Measurements from ENCODE around the gene CTDSPL2.

CTDSPL2 gene

GRCh38 chr15:44426975-44427755 is at the start of gene CTDSPL2:
Gene CTDSPL2, plus strand, starts transcription at chr15:44427629. Its CDS starts 31,386 bp downstream, at chr15:44459015.
- peak; percentile 70 for TF ChIP-seq CTCF (IDR thresholded peaks at IDR 0.05)
- Histone ChIP-seq H3K36me3 (no peaks in the 10 kb centered on the region), H3K27ac (peak within 1 kb of the TSS; percentile 99), H3K4me3 (ENCODE audit: low read depth in 1 of 2, low read length in 1 of 2) (peak within 1 kb of the TSS; percentile 96 to 99), H3K9me3 (no peaks in the 10 kb centered on the region), H3K4me1 (ENCODE audit: control insufficient read depth in 1 of 2, insufficient read depth in 1 of 2, low read depth in 1 of 2, low read length in 1 of 2) (peaks cover 24 to 29% of the 10 kb centered on the region in 2 experiments), H3K27me3 (no peaks in the 10 kb centered on the region)

GRCh38 chr15:44381236-44381635 is 46.2 kb upstream of the CTDSPL2 start:
- no peaks in the 10 kb centered on the region for H3K9me3 ChIP-seq
- TF ChIP-seq CTCF (IDR thresholded peaks at IDR 0.05) = no peak
- H3K36me3 ChIP-seq = peaks cover 12% of the 10 kb centered on the region
- H3K4me1 ChIP-seq (ENCODE audit: control insufficient read depth in 1 of 2, insufficient read depth in 1 of 2, low read depth in 1 of 2, low read length in 1 of 2) = no peaks in the 10 kb centered on the region
- H3K27me3 ChIP-seq = no peaks in the 10 kb centered on the region
- H3K4me3 ChIP-seq (ENCODE audit: low read depth in 1 of 2, low read length in 1 of 2) = no peak overlapping the region
- no peak overlapping the region for H3K27ac ChIP-seq

DNA sequence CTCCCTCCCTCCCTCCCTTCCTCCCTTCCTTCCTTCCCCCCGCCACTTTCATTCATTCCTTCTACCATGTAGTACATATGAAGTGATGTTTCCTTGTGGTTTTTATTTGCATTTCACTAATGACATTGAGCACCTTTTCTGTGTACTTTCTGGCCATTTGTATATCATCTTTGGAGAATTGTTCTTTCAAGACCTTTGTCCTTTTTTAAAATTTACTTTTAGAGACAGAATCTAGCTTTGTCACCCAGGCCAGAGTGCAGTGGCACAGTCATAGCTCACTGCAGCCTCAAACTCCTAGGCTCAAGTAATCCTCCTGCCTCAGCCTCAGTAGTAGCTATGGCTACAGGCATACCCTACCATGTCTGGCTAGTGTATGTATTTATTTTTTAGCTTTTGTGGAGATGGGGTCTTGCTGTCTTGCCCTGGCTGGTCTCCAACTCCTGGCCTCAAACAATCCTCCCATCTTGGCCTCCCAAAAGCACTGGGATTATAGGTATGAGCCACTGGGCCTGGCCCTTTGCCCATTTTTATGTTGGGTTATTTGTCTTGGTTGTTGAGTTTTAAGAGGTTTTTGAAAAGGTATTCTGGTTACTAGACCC is 42.0 kb upstream of the CTDSPL2 start:
- peaks cover 15% of the 10 kb centered on the region for H3K36me3 ChIP-seq
- H3K4me3 ChIP-seq (ENCODE audit: low read depth in 1 of 2, low read length in 1 of 2) = no peak overlapping the region
- H3K9me3 ChIP-seq = no peaks in the 10 kb centered on the region
- no peaks in the 10 kb centered on the region for H3K27me3 ChIP-seq
- no peak overlapping the region for H3K27ac ChIP-seq
- H3K4me1 ChIP-seq (ENCODE audit: control insufficient read depth in 1 of 2, insufficient read depth in 1 of 2, low read depth in 1 of 2, low read length in 1 of 2) = no peaks in the 10 kb centered on the region
- TF ChIP-seq CTCF (IDR thresholded peaks at IDR 0.05) = no peak

- H3K27me3 ChIP-seq = no peaks in the 10 kb centered on the region
- H3K4me3 ChIP-seq (ENCODE audit: low read depth in 1 of 2, low read length in 1 of 2) = no peak overlapping the region
- no peak for TF ChIP-seq CTCF (IDR thresholded peaks at IDR 0.05)
- H3K27ac ChIP-seq = no peak overlapping the region
- no peaks in the 10 kb centered on the region for H3K4me1 ChIP-seq (ENCODE audit: control insufficient read depth in 1 of 2, insufficient read depth in 1 of 2, low read depth in 1 of 2, low read length in 1 of 2)
- peaks cover 8% of the 10 kb centered on the region for H3K36me3 ChIP-seq
- no peaks in the 10 kb centered on the region for H3K9me3 ChIP-seq
Observed at GRCh38 chr15:44394062-44394461, 33.4 kb upstream of the CTDSPL2 start.

GRCh38 chr15:44394562-44394961 is 32.9 kb upstream of the CTDSPL2 start:
- H3K9me3 ChIP-seq = no peaks in the 10 kb centered on the region
- H3K27ac ChIP-seq = no peak overlapping the region
- no peak for TF ChIP-seq CTCF (IDR thresholded peaks at IDR 0.05)

More at GRCh38 chr15:44394562-44394961, 32.9 kb upstream of the CTDSPL2 start:
- Histone ChIP-seq H3K4me3 (ENCODE audit: low read depth in 1 of 2, low read length in 1 of 2) (no peak overlapping the region), H3K4me1 (ENCODE audit: control insufficient read depth in 1 of 2, insufficient read depth in 1 of 2, low read depth in 1 of 2, low read length in 1 of 2) (no peaks in the 10 kb centered on the region), H3K36me3 (peaks cover 3% of the 10 kb centered on the region), H3K27me3 (no peaks in the 10 kb centered on the region)

Data from neutrophil (primary cell).